Measurements from ENCODE around the gene PKP4. TPM values are rescaled to one million over a fixed set of nuclear protein-coding genes. Genes with fewer than 3 reads are reported as not detected.

Gene PKP4
- total and polyA plus RNA-seq, 2 of the 8 experiments (the other 6 are each of a cell fraction or from before 2014, with no cell fraction given) = 48.2 to 88.0 TPM

- TF ChIP-seq, protein P1, sequence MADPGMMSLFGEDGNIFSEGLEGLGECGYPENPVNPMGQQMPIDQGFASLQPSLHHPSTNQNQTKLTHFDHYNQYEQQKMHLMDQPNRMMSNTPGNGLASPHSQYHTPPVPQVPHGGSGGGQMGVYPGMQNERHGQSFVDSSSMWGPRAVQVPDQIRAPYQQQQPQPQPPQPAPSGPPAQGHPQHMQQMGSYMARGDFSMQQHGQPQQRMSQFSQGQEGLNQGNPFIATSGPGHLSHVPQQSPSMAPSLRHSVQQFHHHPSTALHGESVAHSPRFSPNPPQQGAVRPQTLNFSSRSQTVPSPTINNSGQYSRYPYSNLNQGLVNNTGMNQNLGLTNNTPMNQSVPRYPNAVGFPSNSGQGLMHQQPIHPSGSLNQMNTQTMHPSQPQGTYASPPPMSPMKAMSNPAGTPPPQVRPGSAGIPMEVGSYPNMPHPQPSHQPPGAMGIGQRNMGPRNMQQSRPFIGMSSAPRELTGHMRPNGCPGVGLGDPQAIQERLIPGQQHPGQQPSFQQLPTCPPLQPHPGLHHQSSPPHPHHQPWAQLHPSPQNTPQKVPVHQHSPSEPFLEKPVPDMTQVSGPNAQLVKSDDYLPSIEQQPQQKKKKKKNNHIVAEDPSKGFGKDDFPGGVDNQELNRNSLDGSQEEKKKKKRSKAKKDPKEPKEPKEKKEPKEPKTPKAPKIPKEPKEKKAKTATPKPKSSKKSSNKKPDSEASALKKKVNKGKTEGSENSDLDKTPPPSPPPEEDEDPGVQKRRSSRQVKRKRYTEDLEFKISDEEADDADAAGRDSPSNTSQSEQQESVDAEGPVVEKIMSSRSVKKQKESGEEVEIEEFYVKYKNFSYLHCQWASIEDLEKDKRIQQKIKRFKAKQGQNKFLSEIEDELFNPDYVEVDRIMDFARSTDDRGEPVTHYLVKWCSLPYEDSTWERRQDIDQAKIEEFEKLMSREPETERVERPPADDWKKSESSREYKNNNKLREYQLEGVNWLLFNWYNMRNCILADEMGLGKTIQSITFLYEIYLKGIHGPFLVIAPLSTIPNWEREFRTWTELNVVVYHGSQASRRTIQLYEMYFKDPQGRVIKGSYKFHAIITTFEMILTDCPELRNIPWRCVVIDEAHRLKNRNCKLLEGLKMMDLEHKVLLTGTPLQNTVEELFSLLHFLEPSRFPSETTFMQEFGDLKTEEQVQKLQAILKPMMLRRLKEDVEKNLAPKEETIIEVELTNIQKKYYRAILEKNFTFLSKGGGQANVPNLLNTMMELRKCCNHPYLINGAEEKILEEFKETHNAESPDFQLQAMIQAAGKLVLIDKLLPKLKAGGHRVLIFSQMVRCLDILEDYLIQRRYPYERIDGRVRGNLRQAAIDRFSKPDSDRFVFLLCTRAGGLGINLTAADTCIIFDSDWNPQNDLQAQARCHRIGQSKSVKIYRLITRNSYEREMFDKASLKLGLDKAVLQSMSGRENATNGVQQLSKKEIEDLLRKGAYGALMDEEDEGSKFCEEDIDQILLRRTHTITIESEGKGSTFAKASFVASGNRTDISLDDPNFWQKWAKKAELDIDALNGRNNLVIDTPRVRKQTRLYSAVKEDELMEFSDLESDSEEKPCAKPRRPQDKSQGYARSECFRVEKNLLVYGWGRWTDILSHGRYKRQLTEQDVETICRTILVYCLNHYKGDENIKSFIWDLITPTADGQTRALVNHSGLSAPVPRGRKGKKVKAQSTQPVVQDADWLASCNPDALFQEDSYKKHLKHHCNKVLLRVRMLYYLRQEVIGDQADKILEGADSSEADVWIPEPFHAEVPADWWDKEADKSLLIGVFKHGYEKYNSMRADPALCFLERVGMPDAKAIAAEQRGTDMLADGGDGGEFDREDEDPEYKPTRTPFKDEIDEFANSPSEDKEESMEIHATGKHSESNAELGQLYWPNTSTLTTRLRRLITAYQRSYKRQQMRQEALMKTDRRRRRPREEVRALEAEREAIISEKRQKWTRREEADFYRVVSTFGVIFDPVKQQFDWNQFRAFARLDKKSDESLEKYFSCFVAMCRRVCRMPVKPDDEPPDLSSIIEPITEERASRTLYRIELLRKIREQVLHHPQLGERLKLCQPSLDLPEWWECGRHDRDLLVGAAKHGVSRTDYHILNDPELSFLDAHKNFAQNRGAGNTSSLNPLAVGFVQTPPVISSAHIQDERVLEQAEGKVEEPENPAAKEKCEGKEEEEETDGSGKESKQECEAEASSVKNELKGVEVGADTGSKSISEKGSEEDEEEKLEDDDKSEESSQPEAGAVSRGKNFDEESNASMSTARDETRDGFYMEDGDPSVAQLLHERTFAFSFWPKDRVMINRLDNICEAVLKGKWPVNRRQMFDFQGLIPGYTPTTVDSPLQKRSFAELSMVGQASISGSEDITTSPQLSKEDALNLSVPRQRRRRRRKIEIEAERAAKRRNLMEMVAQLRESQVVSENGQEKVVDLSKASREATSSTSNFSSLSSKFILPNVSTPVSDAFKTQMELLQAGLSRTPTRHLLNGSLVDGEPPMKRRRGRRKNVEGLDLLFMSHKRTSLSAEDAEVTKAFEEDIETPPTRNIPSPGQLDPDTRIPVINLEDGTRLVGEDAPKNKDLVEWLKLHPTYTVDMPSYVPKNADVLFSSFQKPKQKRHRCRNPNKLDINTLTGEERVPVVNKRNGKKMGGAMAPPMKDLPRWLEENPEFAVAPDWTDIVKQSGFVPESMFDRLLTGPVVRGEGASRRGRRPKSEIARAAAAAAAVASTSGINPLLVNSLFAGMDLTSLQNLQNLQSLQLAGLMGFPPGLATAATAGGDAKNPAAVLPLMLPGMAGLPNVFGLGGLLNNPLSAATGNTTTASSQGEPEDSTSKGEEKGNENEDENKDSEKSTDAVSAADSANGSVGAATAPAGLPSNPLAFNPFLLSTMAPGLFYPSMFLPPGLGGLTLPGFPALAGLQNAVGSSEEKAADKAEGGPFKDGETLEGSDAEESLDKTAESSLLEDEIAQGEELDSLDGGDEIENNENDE (IDR thresholded peaks at IDR 0.05; ENCODE audit: insufficient replicate concordance, low read length) = no peak
- TF ChIP-seq TBP (IDR thresholded peaks at IDR 0.05; ENCODE audit: low read depth, low read length) = no peak
Observed at GRCh38 chr2:158666969-158667368, 210.2 kb downstream of the PKP4 start (continued).
